HG02981 (cell line): Measurements from ENCODE around the gene CD38.
"Not testable (repeated sequence)": the region's sequence is repeated elsewhere in the genome, so short reads cannot be mapped to it uniquely, and the experiment has no call there.

Experiments used
- ATAC-seq: cut with Tn5 transposase; IDR thresholded peaks from one replicate; pipeline ENCODE4 v1.9.1; 2021; ENCODE audit warnings: mild to moderate bottlenecking, moderate library complexity; ENCODE audit not compliant: unreplicated experiment

Gene CD38

DNA sequence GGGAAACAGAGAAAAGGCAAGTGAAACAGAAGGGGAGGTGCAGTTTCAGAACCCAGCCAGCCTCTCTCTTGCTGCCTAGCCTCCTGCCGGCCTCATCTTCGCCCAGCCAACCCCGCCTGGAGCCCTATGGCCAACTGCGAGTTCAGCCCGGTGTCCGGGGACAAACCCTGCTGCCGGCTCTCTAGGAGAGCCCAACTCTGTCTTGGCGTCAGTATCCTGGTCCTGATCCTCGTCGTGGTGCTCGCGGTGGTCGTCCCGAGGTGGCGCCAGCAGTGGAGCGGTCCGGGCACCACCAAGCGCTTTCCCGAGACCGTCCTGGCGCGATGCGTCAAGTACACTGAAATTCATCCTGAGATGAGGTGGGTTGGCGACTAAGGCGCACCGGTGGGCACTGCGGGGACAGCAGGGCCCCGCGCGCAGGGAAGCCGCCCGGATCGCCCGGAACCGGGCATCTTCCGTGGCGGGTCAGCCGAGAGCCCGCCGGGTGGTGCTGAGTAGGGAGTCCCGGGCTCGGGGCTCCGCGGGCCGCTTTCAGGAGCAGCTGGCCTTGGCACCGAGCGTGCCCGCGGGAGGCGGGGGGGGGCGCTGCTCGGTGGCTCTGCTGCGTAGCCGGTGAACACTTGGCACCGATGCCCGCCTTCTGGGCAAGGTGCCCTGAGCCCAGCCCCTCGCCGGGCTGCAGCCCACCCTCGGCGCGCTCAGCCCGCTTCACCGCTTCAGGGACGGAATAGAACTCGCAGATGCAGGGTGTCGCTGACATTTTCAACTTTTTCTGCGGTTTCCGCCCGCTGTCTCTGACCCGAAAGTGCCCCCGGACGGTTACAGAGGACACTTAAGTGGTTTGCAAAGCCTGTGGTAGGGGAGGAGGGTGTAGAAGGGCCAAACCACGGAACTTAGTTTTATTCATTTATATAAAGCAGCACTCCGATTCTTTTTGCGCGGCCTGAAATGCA is at the start of gene CD38:
Gene CD38, plus strand, starts transcription at position 40 of the 953 bp plus-strand sequence. Its CDS starts 87 bp downstream, at position 127.
- peak; percentile 64 for ATAC-seq

- ATAC-seq = peak; percentile 65
Measured at GRCh38 chr4:15729910-15730533, 48.1 kb upstream of the CD38 start.

- not testable (repeated sequence) for ATAC-seq
Measured at GRCh38 chr4:15733061-15733460, 45.1 kb upstream of the CD38 start.

- ATAC-seq = no peak
Measured at GRCh38 chr4:15735536-15735935, 42.6 kb upstream of the CD38 start.

DNA sequence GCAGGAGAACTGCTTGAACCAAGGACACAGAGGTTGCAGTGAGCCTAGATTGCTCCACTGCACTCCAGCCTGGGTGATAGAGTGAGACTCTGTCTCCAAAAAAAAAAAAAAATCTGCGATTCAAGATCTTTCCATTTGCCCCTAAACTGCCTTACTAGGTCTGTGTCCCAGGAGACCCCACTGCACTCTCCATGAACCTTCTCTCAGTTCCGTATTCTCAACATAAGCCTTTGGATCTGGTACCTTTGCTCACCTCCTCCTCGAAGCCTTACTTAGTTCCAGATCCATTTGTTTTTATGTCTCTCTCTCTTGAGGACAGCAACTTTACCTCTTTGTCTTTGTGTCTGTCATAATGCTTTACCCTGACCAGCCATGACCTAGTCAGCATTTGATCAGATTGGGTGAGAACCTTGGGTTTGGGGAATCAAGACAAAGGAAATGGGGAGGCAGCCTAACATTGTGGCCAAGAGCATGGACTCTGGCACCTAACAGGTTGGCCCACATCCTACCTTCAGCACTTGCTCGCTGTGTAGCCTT is 41.5 kb upstream of the CD38 start:
- ATAC-seq = no peak

GRCh38 chr4:15737255-15737654 is 40.9 kb upstream of the CD38 start:
- no peak for ATAC-seq

DNA sequence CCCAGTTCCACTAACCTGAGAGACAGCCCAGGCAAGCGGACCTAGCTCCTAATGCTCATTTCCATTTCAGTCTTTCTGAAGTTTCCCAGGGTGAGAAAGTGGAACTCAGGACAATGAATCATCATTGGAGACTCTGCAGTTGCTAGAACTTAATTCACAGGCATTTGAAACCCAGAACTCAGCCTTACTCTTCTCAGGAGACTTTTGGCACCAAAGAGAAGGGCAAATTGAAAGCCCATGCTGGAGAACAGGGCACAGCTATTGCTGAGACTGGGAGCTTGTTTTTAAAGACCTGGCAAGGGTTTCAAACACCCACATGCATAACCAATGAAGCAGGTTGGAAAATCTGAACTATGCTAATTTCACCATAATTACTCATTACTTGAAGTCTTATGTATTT is 39.3 kb upstream of the CD38 start:
- ATAC-seq = no peak

- no peak for ATAC-seq
Measured at GRCh38 chr4:15740764-15741404, 37.2 kb upstream of the CD38 start.

- ATAC-seq = no peak
Measured at GRCh38 chr4:15742083-15742582, 36.0 kb upstream of the CD38 start.

GRCh38 chr4:15742637-15743036 is 35.5 kb upstream of the CD38 start:
- no peak for ATAC-seq

DNA sequence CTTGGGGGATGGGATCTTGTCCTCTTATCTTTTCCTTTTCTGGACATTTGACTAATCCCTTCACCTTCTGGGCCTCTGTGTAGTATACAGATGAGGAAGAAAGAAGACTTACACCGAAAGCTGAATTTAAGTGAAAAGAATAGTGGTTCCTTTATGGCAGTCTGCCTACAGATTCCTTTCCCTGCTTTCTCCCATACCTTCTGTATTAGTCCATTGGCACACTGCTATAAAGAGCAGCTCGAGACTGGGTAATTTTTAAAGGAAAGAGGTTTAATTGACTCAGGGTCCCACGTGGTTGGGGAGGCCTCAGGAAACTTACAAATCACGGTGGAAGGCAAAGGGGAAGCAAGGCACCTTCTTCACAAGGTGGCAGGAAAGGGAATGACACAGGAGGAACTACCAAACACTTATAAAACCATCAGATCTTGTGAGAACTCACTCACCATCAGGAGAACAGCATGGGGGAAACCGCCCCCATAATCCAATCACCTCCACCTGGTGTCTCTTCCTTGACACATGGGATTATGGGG is 34.0 kb upstream of the CD38 start:
- ATAC-seq = no peak

DNA sequence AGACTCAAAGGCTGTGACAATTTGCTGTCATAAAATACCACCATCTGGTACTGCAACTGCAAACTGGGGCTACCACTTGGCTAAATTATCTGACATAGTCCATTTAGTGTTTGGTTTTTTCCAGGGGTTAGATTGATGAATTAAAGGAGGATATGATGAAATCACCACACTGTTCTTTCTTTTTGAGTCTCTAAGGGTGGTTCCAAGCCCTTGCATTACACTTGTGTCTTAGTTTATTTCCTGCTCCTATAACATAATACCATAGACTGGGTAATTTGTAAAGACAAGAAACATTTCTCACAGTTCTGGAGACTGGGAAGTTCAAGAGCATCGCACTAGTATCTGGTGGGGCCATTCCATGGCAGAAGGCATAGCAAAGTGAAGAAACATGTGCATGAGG is 32.0 kb upstream of the CD38 start:
- ATAC-seq = no peak

- no peak for ATAC-seq
Measured at GRCh38 chr4:15749001-15749400, 29.1 kb upstream of the CD38 start.

- ATAC-seq = no peak
Measured at GRCh38 chr4:15751153-15751552, 27.0 kb upstream of the CD38 start.

DNA sequence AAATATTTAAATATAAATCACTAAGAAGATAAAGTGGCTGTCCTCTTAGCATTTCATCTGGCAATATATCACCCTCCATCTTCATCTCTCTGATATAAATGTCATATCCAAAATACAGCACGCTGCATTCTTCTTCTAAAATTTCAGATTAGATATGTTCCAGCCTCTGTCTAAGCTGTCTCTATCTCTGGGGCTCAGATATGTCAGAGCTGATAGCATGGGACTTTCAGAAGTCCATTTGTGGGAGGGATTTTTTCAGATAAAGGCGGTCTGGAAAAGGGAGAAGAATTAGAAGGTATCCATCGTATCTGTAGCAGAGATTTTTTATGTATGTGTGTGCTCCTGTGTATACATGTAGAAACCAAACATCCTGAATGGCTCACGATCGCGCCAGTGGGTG is 25.0 kb upstream of the CD38 start:
- no peak for ATAC-seq

DNA sequence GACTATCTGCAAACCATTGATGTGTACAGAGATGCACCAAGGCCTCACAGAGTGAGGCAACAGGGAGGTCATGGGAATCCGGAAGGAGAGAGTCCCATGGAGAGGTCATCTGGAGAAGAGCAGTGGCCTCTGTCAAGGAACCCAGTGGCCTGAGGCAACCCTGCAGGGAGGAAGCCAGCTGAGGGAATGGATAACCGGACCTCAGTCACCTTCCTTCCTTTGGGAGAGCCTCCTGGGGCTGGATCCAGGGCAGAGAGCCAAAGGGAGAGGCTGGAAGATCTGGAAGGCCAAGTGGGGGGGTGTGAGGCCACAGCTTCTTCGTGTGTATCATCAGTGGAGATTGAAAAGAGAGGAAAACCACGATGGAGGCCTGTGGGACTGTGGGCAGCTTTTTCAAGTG is 24.3 kb upstream of the CD38 start:
- ATAC-seq = no peak

DNA sequence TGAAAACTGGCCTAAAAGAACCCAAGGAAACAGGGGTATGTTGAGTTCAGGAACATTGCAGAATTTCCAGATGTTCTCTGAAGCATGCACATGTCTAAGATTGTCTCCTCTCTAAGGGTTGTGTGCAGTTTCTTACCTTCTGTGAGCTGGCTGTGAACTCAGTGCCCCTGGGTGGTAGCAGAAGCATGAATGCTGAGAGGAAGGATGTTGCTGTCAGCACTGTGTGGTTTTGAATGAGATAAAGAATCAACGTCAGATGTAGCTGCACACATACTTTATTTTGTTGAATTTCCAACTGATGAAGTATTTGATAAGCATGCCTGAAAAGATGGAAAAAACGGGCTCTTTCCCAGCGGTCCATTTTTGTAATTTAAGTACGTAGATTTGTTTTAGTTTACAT is 23.8 kb upstream of the CD38 start:
- ATAC-seq = no peak

DNA sequence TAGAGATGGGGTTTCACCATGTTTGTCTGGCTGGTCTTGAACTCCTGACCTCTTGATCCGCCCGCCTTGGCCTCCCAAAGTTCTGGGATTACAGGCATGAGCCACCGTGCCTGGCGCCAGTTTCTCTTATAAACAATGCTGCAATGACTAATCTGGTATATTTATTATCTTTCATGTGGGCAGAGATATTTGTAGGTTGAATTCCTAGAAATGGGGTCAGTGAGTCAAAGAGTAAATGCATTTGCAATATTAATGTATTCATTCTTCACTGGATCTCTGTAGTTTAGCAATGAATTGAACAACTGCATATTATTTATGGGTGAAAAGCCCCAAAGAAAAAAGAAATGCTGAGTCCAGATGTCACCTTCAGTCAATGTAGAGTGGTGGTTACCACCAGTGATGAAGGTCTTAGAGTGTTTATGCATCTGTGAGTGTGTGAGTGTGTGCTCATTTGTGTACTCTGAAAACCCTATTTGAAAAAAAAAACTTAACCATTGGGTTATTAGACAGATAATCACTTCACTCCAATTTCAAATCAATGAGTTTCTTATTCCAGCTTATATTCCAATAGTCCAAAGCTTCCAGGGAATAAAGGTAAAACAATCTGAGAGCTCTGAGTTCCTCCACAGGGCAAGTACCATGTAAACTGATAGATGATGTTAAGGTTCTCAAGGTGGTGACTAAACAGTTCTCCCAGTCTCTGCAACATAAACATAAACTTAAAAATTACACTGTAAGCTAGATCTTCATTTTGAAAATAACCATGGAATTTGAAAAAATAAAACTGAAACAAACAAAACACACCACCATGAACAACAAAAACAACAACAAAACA is 22.6 kb upstream of the CD38 start:
- peak; percentile 27 for ATAC-seq

GRCh38 chr4:15756361-15756861 is 21.7 kb upstream of the CD38 start:
- peak; percentile 85 for ATAC-seq

GRCh38 chr4:15757054-15757453 is 21.1 kb upstream of the CD38 start:
- ATAC-seq = no peak
